ENCODE measurements around the gene EEIG2. TPM values are rescaled to one million over a fixed set of nuclear protein-coding genes. Genes with fewer than 3 reads are reported as not detected.
"Not testable (repeated sequence)": the region's sequence is repeated elsewhere in the genome, so short reads cannot be mapped to it uniquely, and the experiment has no call there.

EEIG2 gene
- 1 to 10 TPM; 8.9 to 9.9 TPM for total RNA-seq

DNA sequence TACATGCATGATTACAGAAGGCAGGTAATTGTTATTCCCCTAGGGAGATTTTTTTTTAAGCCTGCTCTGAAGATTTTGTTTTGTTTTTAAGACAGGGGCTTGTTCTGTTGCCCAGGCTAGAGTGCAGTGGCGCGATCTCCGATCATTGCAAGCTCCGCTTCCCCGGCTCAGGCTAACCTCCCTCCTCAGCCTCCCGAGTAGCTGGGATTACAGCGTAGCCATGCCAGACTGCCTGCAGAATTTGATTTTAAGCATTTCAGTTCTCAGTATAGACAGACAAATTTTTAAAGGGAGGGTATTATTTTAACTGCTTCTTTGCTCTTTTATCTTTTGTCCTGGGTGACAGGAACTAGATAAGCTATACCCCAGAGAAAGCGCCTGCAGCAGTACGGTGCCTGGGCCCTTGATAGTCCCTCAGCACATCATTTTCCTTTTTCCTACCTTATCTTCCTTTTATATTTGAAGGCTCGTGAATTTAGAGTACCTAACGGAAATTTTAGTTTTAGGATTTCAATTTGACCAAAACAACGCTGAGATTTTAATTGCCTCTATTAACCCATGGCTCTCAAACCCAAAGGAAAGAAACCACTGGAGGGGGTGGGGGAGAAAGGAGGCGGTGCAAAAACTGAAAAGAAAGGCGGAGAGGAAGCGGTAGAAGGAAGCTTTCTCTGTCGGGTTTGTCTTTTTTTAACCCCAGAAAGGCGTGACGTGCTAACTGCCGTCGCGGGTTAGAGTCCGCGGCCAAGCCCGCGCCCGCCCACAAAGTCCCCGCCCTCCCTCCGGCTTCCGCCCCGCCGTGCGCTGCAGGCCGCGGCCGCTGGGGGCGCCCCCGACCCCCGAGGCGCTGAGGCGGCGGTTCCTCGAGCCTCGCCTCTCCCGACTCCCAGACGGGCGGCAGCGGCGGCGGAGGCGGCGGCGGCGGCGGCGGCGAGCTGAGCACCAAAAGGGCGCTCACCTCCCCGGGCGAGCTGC is at the start of gene EEIG2:
TSS of gene EEIG2 (plus strand) at position 886 of the 972 bp plus-strand sequence. CDS start 329 bp downstream, outside the sequence.
- no peaks in the 10 kb centered on the region for H3K27me3 Mint-ChIP-seq (ENCODE audit: low read depth)
- peaks cover 33% of the 10 kb centered on the region for H3K4me1 Mint-ChIP-seq (ENCODE audit: low read depth)
- no peaks in the 10 kb centered on the region for H3K9me3 Mint-ChIP-seq
- peak; percentile 88 to 94 for DNase-seq
- H3K36me3 Mint-ChIP-seq (ENCODE audit: insufficient read depth in 2 of 2) = peaks cover 0 to 1% of the 10 kb centered on the region in 2 donors
- H3K27ac Mint-ChIP-seq = peak within 1 kb of the TSS; percentile 91
- peak within 1 kb of the TSS; percentile 93 to 97 for H3K4me3 Mint-ChIP-seq
- ATAC-seq (replicated peaks in 1 of 2) = peak; percentile 82 to 86

DNA sequence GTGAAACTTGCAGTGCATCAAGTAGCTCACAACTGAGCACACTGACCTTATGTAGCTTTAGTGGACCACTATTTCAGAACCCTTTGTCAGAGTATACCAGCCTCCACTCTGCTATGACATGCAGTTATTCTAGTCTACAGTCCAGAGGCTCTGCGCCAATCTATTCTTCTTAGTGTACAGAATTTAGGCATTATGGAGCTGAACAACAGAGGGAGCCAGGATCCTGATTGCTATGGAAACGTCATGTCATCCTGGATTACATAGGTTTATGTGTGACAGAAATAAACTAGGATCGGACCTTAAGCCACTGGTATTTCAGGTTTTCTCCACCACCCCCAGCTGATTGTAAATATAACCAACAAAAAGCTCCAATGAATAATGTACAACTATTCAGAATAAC is 48.1 kb upstream of the EEIG2 start:
- no peaks in the 10 kb centered on the region for H3K36me3 Mint-ChIP-seq (ENCODE audit: insufficient read depth in 2 of 2)
- DNase-seq (no peak), ATAC-seq (replicated peaks in 1 of 2) (no peak)
- peaks cover 24% of the 10 kb centered on the region for H3K27me3 Mint-ChIP-seq (ENCODE audit: low read depth)
- no peaks in the 10 kb centered on the region for H3K4me1 Mint-ChIP-seq (ENCODE audit: low read depth)
- H3K9me3 Mint-ChIP-seq = peaks cover 0 to 4% of the 10 kb centered on the region in 2 donors
- H3K27ac Mint-ChIP-seq = no peak overlapping the region
- no peak overlapping the region for H3K4me3 Mint-ChIP-seq

DNA sequence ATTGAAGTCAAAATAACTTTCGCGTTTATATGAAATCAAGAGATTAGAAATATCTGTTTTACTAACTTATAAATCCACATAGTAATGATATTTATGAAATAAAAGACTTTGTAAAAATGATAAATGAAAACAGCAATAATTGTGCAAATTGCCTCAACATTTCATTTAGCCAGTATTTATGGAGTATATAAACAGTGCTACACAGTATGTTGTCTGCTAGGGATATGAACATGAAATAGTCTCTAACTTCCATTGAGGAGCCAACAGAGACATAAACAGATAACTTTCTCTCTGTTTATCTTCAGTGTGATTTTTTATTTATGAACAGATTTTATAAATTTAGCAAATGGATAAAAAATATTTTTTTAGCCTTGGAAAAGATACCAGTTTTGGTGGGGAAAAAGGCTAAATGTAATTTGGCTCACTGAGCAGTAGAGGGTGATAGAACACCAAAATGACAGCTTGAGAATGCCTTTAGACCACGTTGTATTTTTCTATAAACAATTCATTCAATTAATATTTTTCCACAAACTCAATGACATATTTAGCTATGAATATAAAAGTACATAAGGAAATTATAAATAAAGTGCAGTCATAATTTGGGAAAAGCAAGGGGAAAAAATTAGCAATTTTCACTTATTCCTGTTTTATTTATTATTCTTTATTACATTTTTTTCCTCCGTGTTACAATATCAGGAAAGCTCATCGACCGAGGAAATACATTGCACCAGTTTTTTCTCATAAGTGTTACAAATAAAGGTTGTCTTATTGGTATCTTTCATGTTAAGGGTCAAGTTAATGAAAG is 47.5 kb upstream of the EEIG2 start:
- H3K27me3 Mint-ChIP-seq (ENCODE audit: low read depth) = peaks cover 29% of the 10 kb centered on the region
- H3K4me1 Mint-ChIP-seq (ENCODE audit: low read depth) = no peaks in the 10 kb centered on the region
- DNase-seq = no peak
- peak in 1 of 2 donors; percentile 60 for ATAC-seq (replicated peaks in 1 of 2)
- no peak overlapping the region for H3K4me3 Mint-ChIP-seq
- peaks cover 0 to 4% of the 10 kb centered on the region in 2 donors for H3K9me3 Mint-ChIP-seq
- H3K36me3 Mint-ChIP-seq (ENCODE audit: insufficient read depth in 2 of 2) = no peaks in the 10 kb centered on the region
- no peak overlapping the region for H3K27ac Mint-ChIP-seq

GRCh38 chr1:108513044-108513415 is 46.9 kb upstream of the EEIG2 start:
- no peak for DNase-seq
- Mint-ChIP-seq H3K4me1 (ENCODE audit: low read depth) (no peaks in the 10 kb centered on the region), H3K36me3 (ENCODE audit: insufficient read depth in 2 of 2) (no peaks in the 10 kb centered on the region), H3K27ac (no peak overlapping the region), H3K4me3 (no peak overlapping the region), H3K9me3 (peaks cover 0 to 4% of the 10 kb centered on the region in 2 donors), H3K27me3 (ENCODE audit: low read depth) (peaks cover 29% of the 10 kb centered on the region)
- no peak for ATAC-seq (replicated peaks in 1 of 2)

- H3K9me3 Mint-ChIP-seq; DNase-seq; H3K27ac Mint-ChIP-seq; ATAC-seq (replicated peaks in 1 of 2); H3K4me3 Mint-ChIP-seq; H3K4me1 Mint-ChIP-seq (ENCODE audit: low read depth); H3K36me3 Mint-ChIP-seq (ENCODE audit: insufficient read depth in 2 of 2): not testable (repeated sequence)
- peaks cover 27% of the 10 kb centered on the region for H3K27me3 Mint-ChIP-seq (ENCODE audit: low read depth)
Observed at GRCh38 chr1:108513914-108514313, 46.0 kb upstream of the EEIG2 start.

DNA sequence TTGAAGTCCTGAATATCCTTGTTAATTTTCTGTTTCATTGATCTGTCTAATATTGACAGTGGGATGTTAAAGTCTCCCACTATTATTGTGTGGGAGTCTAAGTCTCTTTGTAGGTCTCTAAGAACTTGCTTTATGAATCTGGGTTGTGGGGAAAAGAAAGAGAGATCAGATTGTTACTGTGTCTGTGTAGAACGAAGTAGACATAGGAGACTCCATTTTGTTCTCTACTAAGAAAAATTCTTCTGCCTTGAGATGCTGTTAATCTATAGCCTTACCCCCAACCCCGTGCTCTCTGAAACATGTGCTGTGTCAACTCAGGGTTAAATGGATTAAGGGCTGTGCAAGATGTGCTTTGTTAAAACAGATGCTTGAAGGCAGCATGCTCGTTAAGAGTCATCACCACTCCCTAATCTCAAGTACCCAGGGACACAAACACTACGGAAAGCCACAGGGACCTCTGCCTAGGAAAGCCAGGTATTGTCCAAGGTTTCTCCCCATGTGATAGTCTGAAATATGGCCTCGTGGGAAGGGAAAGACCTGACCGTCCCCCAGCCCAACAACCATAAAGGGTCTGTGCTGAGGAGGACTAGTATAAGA is 42.5 kb upstream of the EEIG2 start:
- H3K36me3 Mint-ChIP-seq (ENCODE audit: insufficient read depth in 2 of 2); H3K4me1 Mint-ChIP-seq (ENCODE audit: low read depth); DNase-seq; H3K9me3 Mint-ChIP-seq; H3K4me3 Mint-ChIP-seq; H3K27ac Mint-ChIP-seq; ATAC-seq (replicated peaks in 1 of 2): not testable (repeated sequence)
- H3K27me3 Mint-ChIP-seq (ENCODE audit: low read depth) = peaks cover 17% of the 10 kb centered on the region

GRCh38 chr1:108521990-108522393 is 37.9 kb upstream of the EEIG2 start:
- Mint-ChIP-seq H3K9me3 (peaks cover 3 to 7% of the 10 kb centered on the region in 2 donors), H3K4me1 (ENCODE audit: low read depth) (no peaks in the 10 kb centered on the region), H3K36me3 (ENCODE audit: insufficient read depth in 2 of 2) (peaks cover 4 to 5% of the 10 kb centered on the region in 2 donors), H3K27me3 (ENCODE audit: low read depth) (peaks cover 32% of the 10 kb centered on the region), H3K4me3 (no peak overlapping the region), H3K27ac (no peak overlapping the region)
- ATAC-seq (replicated peaks in 1 of 2) (no peak), DNase-seq (no peak)

GRCh38 chr1:108523829-108524228 is 36.1 kb upstream of the EEIG2 start:
- peaks cover 4 to 5% of the 10 kb centered on the region in 2 donors for H3K36me3 Mint-ChIP-seq (ENCODE audit: insufficient read depth in 2 of 2)
- H3K4me1 Mint-ChIP-seq (ENCODE audit: low read depth) = no peaks in the 10 kb centered on the region
- peaks cover 3 to 7% of the 10 kb centered on the region in 2 donors for H3K9me3 Mint-ChIP-seq
- H3K4me3 Mint-ChIP-seq = no peak overlapping the region
- no peak overlapping the region for H3K27ac Mint-ChIP-seq
- ATAC-seq (replicated peaks in 1 of 2) (no peak), DNase-seq (no peak)
- H3K27me3 Mint-ChIP-seq (ENCODE audit: low read depth) = peaks cover 31% of the 10 kb centered on the region

- DNase-seq = no peak
- Mint-ChIP-seq H3K27me3 (ENCODE audit: low read depth) (peaks cover 24% of the 10 kb centered on the region), H3K36me3 (ENCODE audit: insufficient read depth in 2 of 2) (peaks cover 4 to 5% of the 10 kb centered on the region in 2 donors), H3K9me3 (peaks cover 3 to 7% of the 10 kb centered on the region in 2 donors), H3K27ac (no peak overlapping the region), H3K4me3 (no peak overlapping the region), H3K4me1 (ENCODE audit: low read depth) (no peaks in the 10 kb centered on the region)
- no peak for ATAC-seq (replicated peaks in 1 of 2)
Observed at GRCh38 chr1:108524676-108525075, 35.2 kb upstream of the EEIG2 start.

GRCh38 chr1:108527135-108527534 is 32.8 kb upstream of the EEIG2 start:
- Mint-ChIP-seq H3K4me3 (no peak overlapping the region), H3K27me3 (ENCODE audit: low read depth) (peaks cover 19% of the 10 kb centered on the region), H3K9me3 (peaks cover 3 to 7% of the 10 kb centered on the region in 2 donors), H3K27ac (no peak overlapping the region), H3K4me1 (ENCODE audit: low read depth) (no peaks in the 10 kb centered on the region), H3K36me3 (ENCODE audit: insufficient read depth in 2 of 2) (peaks cover 4 to 5% of the 10 kb centered on the region in 2 donors)
- DNase-seq (no peak), ATAC-seq (replicated peaks in 1 of 2) (no peak)

GRCh38 chr1:108527837-108528236 is 32.1 kb upstream of the EEIG2 start:
- H3K27me3 Mint-ChIP-seq (ENCODE audit: low read depth) = peaks cover 19% of the 10 kb centered on the region
- no peaks in the 10 kb centered on the region for H3K4me1 Mint-ChIP-seq (ENCODE audit: low read depth)
- ATAC-seq (replicated peaks in 1 of 2) (no peak), DNase-seq (no peak)
- H3K9me3 Mint-ChIP-seq = peaks cover 3 to 7% of the 10 kb centered on the region in 2 donors
- no peak overlapping the region for H3K4me3 Mint-ChIP-seq
- H3K27ac Mint-ChIP-seq = no peak overlapping the region
- H3K36me3 Mint-ChIP-seq (ENCODE audit: insufficient read depth in 2 of 2) = peaks cover 4 to 5% of the 10 kb centered on the region in 2 donors

DNA sequence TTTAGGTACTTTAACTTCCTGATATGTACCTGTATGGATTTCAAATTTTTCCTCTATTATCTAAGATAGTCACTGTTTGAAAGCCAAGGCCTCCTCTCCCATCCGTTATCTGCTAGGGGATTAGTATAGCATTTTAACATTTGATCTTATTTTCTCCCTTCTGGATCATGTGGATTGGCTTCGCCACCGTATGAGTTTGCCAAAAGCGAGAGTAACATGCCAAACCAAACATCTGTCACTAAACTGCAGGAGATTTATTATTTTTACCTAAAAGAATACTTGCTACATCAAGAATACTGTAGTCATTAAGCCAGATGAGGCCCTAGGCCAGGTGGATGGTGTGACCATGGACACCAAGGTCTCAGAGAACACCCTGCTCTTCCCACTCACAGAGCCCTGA is 28.5 kb upstream of the EEIG2 start:
- Mint-ChIP-seq H3K36me3 (ENCODE audit: insufficient read depth in 2 of 2) (no peaks in the 10 kb centered on the region), H3K4me3 (no peak overlapping the region), H3K27me3 (ENCODE audit: low read depth) (peaks cover 21% of the 10 kb centered on the region), H3K27ac (no peak overlapping the region), H3K9me3 (no peaks in the 10 kb centered on the region), H3K4me1 (ENCODE audit: low read depth) (peaks cover 8% of the 10 kb centered on the region)
- DNase-seq (no peak), ATAC-seq (replicated peaks in 1 of 2) (no peak)

DNA sequence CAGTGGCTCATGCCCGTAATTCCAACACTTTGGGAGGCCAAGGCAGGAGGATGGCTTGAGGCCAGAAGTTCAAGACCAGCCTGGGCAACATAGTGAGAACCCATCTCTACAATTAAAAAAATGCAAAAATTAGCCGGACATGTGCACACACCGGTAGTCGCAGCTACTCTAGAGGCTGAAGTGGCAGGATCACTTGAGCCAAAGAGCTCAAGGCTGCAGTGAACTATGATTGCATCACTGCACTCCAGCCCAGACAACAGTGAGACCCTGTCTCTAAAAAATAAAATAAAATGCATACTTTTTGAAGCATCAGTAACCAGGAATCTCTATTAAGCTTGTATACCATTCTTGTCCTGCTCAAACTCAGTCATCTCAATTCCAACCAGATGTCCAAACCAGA is 27.2 kb upstream of the EEIG2 start:
- Mint-ChIP-seq H3K27ac (no peak overlapping the region), H3K27me3 (ENCODE audit: low read depth) (peaks cover 13% of the 10 kb centered on the region), H3K36me3 (ENCODE audit: insufficient read depth in 2 of 2) (no peaks in the 10 kb centered on the region), H3K4me3 (no peak overlapping the region), H3K9me3 (no peaks in the 10 kb centered on the region), H3K4me1 (ENCODE audit: low read depth) (peaks cover 8% of the 10 kb centered on the region)
- DNase-seq (no peak), ATAC-seq (replicated peaks in 1 of 2) (no peak)
